K562 (cell line): Measurements from ENCODE around the gene FAM90A1. TPM values are rescaled to one million over a fixed set of nuclear protein-coding genes. Genes with fewer than 3 reads are reported as not detected.
"Not testable (repeated sequence)": the region's sequence is repeated elsewhere in the genome, so short reads cannot be mapped to it uniquely, and the experiment has no call there.

Source experiments
- ATAC-seq: fragments of 200-7000 bp; cut with Tn5 transposase; 3 replicates; pipeline ENCODE4 v1.9.1; 2020; ENCODE audit warnings: moderate library complexity
- BruUV-seq: library from RNA; stranded (reverse); fragments of 400-500 nt; replicated peaks from 2 replicates; lab custom pipeline; 2021; lab: Mats Ljungman, UMichigan
- CTCF ChIA-PET: fragments of 300-600 bp; formaldehyde crosslinking; extraction: SDS; loops from one replicate; lab custom pipeline; 2021; ENCODE audit warnings: low intra/inter-chr PET ratio; lab: Yijun Ruan, JAX
- POLR2A ChIA-PET: fragments of 300-600, 350-650 bp; sonication (Branson Sonifier 250); formaldehyde crosslinking; extraction: SDS; loops from one replicate; lab custom pipeline; 2021; ENCODE audit warnings: antibody characterized with exemption, inconsistent platforms; lab: Yijun Ruan, JAX
- DNase-seq, 4 experiments: peaks; one replicate each; pipeline versions ENCODE4 v3.0.0 to v3.0.0-alpha.2; 2011 to 2018; ENCODE audit warnings: low spot score in 3 of 4, mixed read lengths in 3 of 4; ENCODE audit errors: extremely low read depth in 1 of 4
- FAIRE-seq: peaks from 2 replicates; lab custom pipeline; 2011; peaks lifted over from hg19 to GRCh38; lab: Jason Lieb, UNC
- H2AFZ ChIP-seq: 2 replicates; pipeline ENCODE4 v1.6.0; 2011; ENCODE audit warnings: low read depth, low read length, control low read depth, inconsistent platforms
- H3K27ac ChIP-seq: fragments of 200-600 bp; 3 replicates; pipeline ENCODE4 v1.8.0; 2011; ENCODE audit warnings: low read depth, mild to moderate bottlenecking, control low read depth, inconsistent platforms, low read length, moderate library complexity, mixed read lengths; ENCODE audit errors: extremely low read depth
- H3K27me3 ChIP-seq, 2 experiments: fragments of 300-600 bp in 1 of 2; 2 replicates in 1 of 2; 3 replicates in 1 of 2; pipeline versions ENCODE4 v1.6.0 to v1.8.0; 2011; ENCODE audit warnings: inconsistent platforms in 2 of 2, low read length in 2 of 2, mild to moderate bottlenecking in 1 of 2, mixed read lengths in 1 of 2, moderate library complexity in 1 of 2; ENCODE audit not compliant: control insufficient read depth in 2 of 2, insufficient read depth in 2 of 2
- H3K36me3 ChIP-seq: fragments of 300-600 bp; 3 replicates; pipeline ENCODE4 v1.8.0; 2011; ENCODE audit warnings: mild to moderate bottlenecking, low read length, inconsistent platforms; ENCODE audit not compliant: control insufficient read depth, insufficient read depth
- H3K4me1 ChIP-seq, 2 experiments: fragments of 200-600 bp in 1 of 2; replicated peaks in 1 of 2; 2 replicates in 1 of 2; 3 replicates in 1 of 2; pipeline versions ENCODE4 v1.5.1 to v1.8.0; 2011; ENCODE audit warnings: inconsistent platforms in 2 of 2, low read length in 2 of 2, mild to moderate bottlenecking in 1 of 2, mixed read lengths in 1 of 2, moderate library complexity in 1 of 2; ENCODE audit not compliant: control insufficient read depth in 2 of 2, insufficient read depth in 2 of 2
- H3K4me2 ChIP-seq: 2 replicates; pipeline ENCODE4 v1.6.1; 2011; ENCODE audit warnings: low read length, control low read depth, inconsistent platforms, mixed read lengths; ENCODE audit not compliant: insufficient read depth
- H3K4me3 ChIP-seq: fragments of 200-600 bp; sonication (generic), shearing (Covaris generic); 2 replicates; pipeline ENCODE4 v1.5.1; 2016; ENCODE audit warnings: control low read depth, inconsistent platforms
- H3K79me2 ChIP-seq: fragments of 200-600 bp; 3 replicates; pipeline ENCODE4 v1.8.0; 2011; ENCODE audit warnings: low read length, inconsistent platforms; ENCODE audit not compliant: control insufficient read depth, insufficient read depth
- H3K9ac ChIP-seq, 2 experiments: 2 replicates each; pipeline versions ENCODE4 v1.6.0 to v1.6.1; 2011; ENCODE audit warnings: low read depth in 2 of 2, low read length in 2 of 2, control low read depth in 1 of 2, inconsistent platforms in 1 of 2, mild to moderate bottlenecking in 1 of 2, mixed read lengths in 1 of 2; ENCODE audit not compliant: insufficient read depth in 1 of 2
- H3K9me1 ChIP-seq: one replicate; pipeline ENCODE4 v1.6.0; 2011; ENCODE audit warnings: inconsistent platforms, mild to moderate bottlenecking, low read length, moderate library complexity; ENCODE audit not compliant: control insufficient read depth, insufficient read depth
- H3K9me3 ChIP-seq: replicated peaks from 2 replicates; pipeline ENCODE4 v1.5.1; 2011; ENCODE audit warnings: low read depth, low read length, inconsistent platforms; ENCODE audit not compliant: control insufficient read depth, insufficient read depth
- H4K20me1 ChIP-seq: replicated peaks from 2 replicates; pipeline ENCODE4 v1.6.1; 2011; ENCODE audit warnings: low read length, inconsistent platforms, mixed read lengths; ENCODE audit not compliant: control insufficient read depth, insufficient read depth
- WGBS: fragments of 100-300 bp; shearing (Covaris generic); methylation state at CpG from one replicate; pipeline ENCODE4 v1.1.6; 2016; ENCODE audit warnings: low coverage, mixed read lengths; ENCODE audit not compliant: insufficient coverage; ENCODE audit errors: missing lambda C conversion rate; 5-methylcytosine and 5-hydroxymethylcytosine counted together
- in situ Hi-C: fragments of 300-500 bp; cut with MboI; formaldehyde crosslinking; loops from 4 replicates; pipeline ENCODE4 v1.15.0; 2018; ENCODE audit warnings: inconsistent platforms, mixed read lengths
- intact Hi-C: fragments of 100-400 bp; cut with micrococcal nuclease; formaldehyde crosslinking; loops from 2 replicates; pipeline ENCODE4 v1.14.2; 2022
- polyA plus RNA-seq, 8 experiments: library from polyadenylated mRNA; depleted of rRNA in 4 of 8; stranded (reverse) in 5 of 8; unstranded in 3 of 8; fragments of >200 nt; fragmentation: Nextera tagmentation in 2 of 8; fragmentation: Illumina TruSeq in 1 of 8; extraction: Ambion mirVana in 2 of 8; extraction: Trizol in 1 of 8; gene quantifications; 2 replicates each; pipeline versions ENCODE4 v1.2.1 to v1.2.3, GENCODE V29; 2011 to 2014; ENCODE audit warnings: inconsistent platforms in 1 of 8, missing spikeins in 1 of 8
- total RNA-seq, 7 experiments: library from RNA; depleted of rRNA in 6 of 7; stranded (reverse); fragments of >200 nt in 6 of 7; fragmentation: Illumina TruSeq in 2 of 7; extraction: Trizol in 2 of 7; gene quantifications; 2 replicates each; pipeline versions ENCODE4 v1.2.1 to v1.2.3, GENCODE V29; 2011 to 2021; ENCODE audit warnings: low replicate concordance in 1 of 7

The FAM90A1 gene
- total and polyA plus RNA-seq, 9 of the 15 experiments (the other 6 are each of a cell fraction or from before 2014, with no cell fraction given): 0.01 to 0.16 (median 0.04) TPM; not detected in 4

GRCh38 chr12:8182923-8183322 lies 44.5 kb downstream of the FAM90A1 start:
- H4K20me1 ChIP-seq, H3K4me1 ChIP-seq, H3K9ac ChIP-seq, H2AFZ ChIP-seq, H3K79me2 ChIP-seq, H3K27ac ChIP-seq, H3K36me3 ChIP-seq, intact Hi-C loops, H3K4me2 ChIP-seq, BruUV-seq, DNase-seq, H3K9me1 ChIP-seq, POLR2A ChIA-PET, H3K9me3 ChIP-seq, ATAC-seq, H3K4me3 ChIP-seq, in situ Hi-C loops, CTCF ChIA-PET, FAIRE-seq, H3K27me3 ChIP-seq: not testable (repeated sequence)
- WGBS: 68% methylated on average over 5 of the region's 7 CpGs

GRCh38 chr12:8181271-8181670 lies 46.1 kb downstream of the FAM90A1 start:
- CTCF ChIA-PET, in situ Hi-C loops, H3K79me2 ChIP-seq, H3K4me3 ChIP-seq, H3K36me3 ChIP-seq, H3K27me3 ChIP-seq, BruUV-seq, intact Hi-C loops, FAIRE-seq, POLR2A ChIA-PET, H3K27ac ChIP-seq, H3K9ac ChIP-seq, H3K9me3 ChIP-seq, H3K4me1 ChIP-seq, H2AFZ ChIP-seq, H3K4me2 ChIP-seq, H3K9me1 ChIP-seq, ATAC-seq, DNase-seq, H4K20me1 ChIP-seq: not testable (repeated sequence)
